GM12864 (cell line): Measurements from ENCODE around the gene TMEM132D.

Experiments used
- DNase-seq: peaks from one replicate; pipeline ENCODE4 v3.0.0-alpha.2; 2011; ENCODE audit warnings: low read depth
- H3K4me3 ChIP-seq: 2 replicates; pipeline ENCODE4 v1.5.1; 2011; ENCODE audit warnings: mild to moderate bottlenecking, low read depth, low read length, control low read depth
- CTCF ChIP-seq: IDR thresholded peaks from 2 replicates; pipeline ENCODE4 v1.5.1; 2011; ENCODE audit warnings: low read depth, mild to moderate bottlenecking, moderate library complexity, low read length, control low read depth, inconsistent platforms; ENCODE audit errors: missing control alignments

The TMEM132D gene

GRCh38 chr12:129826273-129826672, 77.6 kb downstream of the TMEM132D start:
- no peak for TF ChIP-seq CTCF
- no peak for DNase-seq
- no peak overlapping the region for H3K4me3 ChIP-seq

- no peak for DNase-seq
- TF ChIP-seq CTCF, result no peak
- H3K4me3 ChIP-seq, result no peak overlapping the region
These were observed 78.5 kb downstream of the TMEM132D start for GRCh38 chr12:129825316-129825715.

- TF ChIP-seq CTCF, result no peak
- DNase-seq, result no peak
- H3K4me3 ChIP-seq, result no peak overlapping the region
These were observed 81.9 kb downstream of the TMEM132D start for GRCh38 chr12:129821964-129822363.

GRCh38 chr12:129819391-129819790, 84.4 kb downstream of the TMEM132D start:
- no peak for DNase-seq
- H3K4me3 ChIP-seq, result no peak overlapping the region
- TF ChIP-seq CTCF, result no peak

- TF ChIP-seq CTCF, result no peak
- no peak for DNase-seq
- no peak overlapping the region for H3K4me3 ChIP-seq
These were observed 88.0 kb downstream of the TMEM132D start for GRCh38 chr12:129815846-129816245.

GRCh38 chr12:129811963-129812362, 91.9 kb downstream of the TMEM132D start:
- TF ChIP-seq CTCF, result no peak
- no peak overlapping the region for H3K4me3 ChIP-seq
- DNase-seq, result no peak

- no peak overlapping the region for H3K4me3 ChIP-seq
- no peak for DNase-seq
- no peak for TF ChIP-seq CTCF
These were observed 96.7 kb downstream of the TMEM132D start for GRCh38 chr12:129807136-129807535.
